GM12878 (cell line): ENCODE results near the gene RECK.

Experiments
- DPF2 ChIP-seq: fragments of 450-650 bp; IDR thresholded peaks from 2 replicates; pipeline ENCODE4 v1.6.1; 2017; ENCODE audit warnings: mild to moderate bottlenecking
- EP300 ChIP-seq, 2 experiments: fragments of 150-350 bp in 1 of 2; IDR thresholded peaks; 2 replicates each; pipeline ENCODE4 v1.6.1; 2011 to 2012; ENCODE audit warnings: low read depth in 2 of 2, low read length in 2 of 2, borderline replicate concordance in 1 of 2, improper control_type of control experiment in 1 of 2, inconsistent platforms in 1 of 2; ENCODE audit not compliant: control insufficient read depth in 1 of 2

GRCh38 chr9:36008774-36009300, 27.9 kb upstream of the RECK start:
- TF ChIP-seq DPF2, result no peak
- TF ChIP-seq EP300 (IDR thresholded peaks at IDR 0.05; ENCODE audit: borderline replicate concordance in 1 of 2, control insufficient read depth in 1 of 2, low read depth in 2 of 2, low read length in 2 of 2), result no peak
